MG63 (cell line): Measurements from ENCODE around the gene CEP63. TPM values are rescaled to one million over a fixed set of nuclear protein-coding genes. Genes with fewer than 3 reads are reported as not detected.

ENCODE experiments used
- DNase-seq: peaks from one replicate; pipeline ENCODE4 v3.0.0-alpha.2; 2020
- H3K27me3 ChIP-seq: fragments of 250-450 bp; sonication (Bioruptor Pico); 2 replicates; pipeline ENCODE4 v1.5.1; 2020; ENCODE audit warnings: mild to moderate bottlenecking, moderate library complexity
- H3K36me3 ChIP-seq: fragments of 250-450 bp; sonication (Bioruptor Pico); 2 replicates; pipeline ENCODE4 v1.5.1; 2020; ENCODE audit warnings: mild to moderate bottlenecking, moderate library complexity
- H3K4me3 ChIP-seq: fragments of 250-450 bp; sonication (Bioruptor Pico); 2 replicates; pipeline ENCODE4 v1.5.1; 2020; ENCODE audit warnings: mild to moderate bottlenecking, moderate library complexity
- H3K9me3 ChIP-seq: fragments of 250-450 bp; sonication (Bioruptor Pico); 2 replicates; pipeline ENCODE4 v1.5.1; 2020; ENCODE audit warnings: mild to moderate bottlenecking, moderate library complexity
- total RNA-seq: library from RNA; depleted of rRNA; stranded (reverse); fragments of >200 nt; shearing (Covaris generic); gene quantifications from 2 replicates; pipeline ENCODE4 v1.2.3, GENCODE V29; 2014; ENCODE audit warnings: low replicate concordance

CEP63 gene
- total RNA-seq, 1 experiment from 2014 or later = 15.3 TPM

GRCh38 chr3:134606033-134607025, 120.5 kb downstream of the CEP63 start:
- Histone ChIP-seq H3K9me3 (no peaks in the 10 kb centered on the region), H3K36me3 (no peaks in the 10 kb centered on the region), H3K27me3 (no peaks in the 10 kb centered on the region), H3K4me3 (no peak overlapping the region)
- no peak for DNase-seq

GRCh38 chr3:134607054-134608022, 121.5 kb downstream of the CEP63 start:
- no peaks in the 10 kb centered on the region for H3K9me3 ChIP-seq
- H3K4me3 ChIP-seq = no peak overlapping the region
- H3K36me3 ChIP-seq = no peaks in the 10 kb centered on the region
- no peaks in the 10 kb centered on the region for H3K27me3 ChIP-seq
- no peak for DNase-seq

- no peak for DNase-seq
- H3K27me3 ChIP-seq = no peaks in the 10 kb centered on the region
- H3K9me3 ChIP-seq = no peaks in the 10 kb centered on the region
- H3K36me3 ChIP-seq = no peaks in the 10 kb centered on the region
- H3K4me3 ChIP-seq = no peak overlapping the region
Observed at GRCh38 chr3:134608023-134608770, 122.3 kb downstream of the CEP63 start.

DNA sequence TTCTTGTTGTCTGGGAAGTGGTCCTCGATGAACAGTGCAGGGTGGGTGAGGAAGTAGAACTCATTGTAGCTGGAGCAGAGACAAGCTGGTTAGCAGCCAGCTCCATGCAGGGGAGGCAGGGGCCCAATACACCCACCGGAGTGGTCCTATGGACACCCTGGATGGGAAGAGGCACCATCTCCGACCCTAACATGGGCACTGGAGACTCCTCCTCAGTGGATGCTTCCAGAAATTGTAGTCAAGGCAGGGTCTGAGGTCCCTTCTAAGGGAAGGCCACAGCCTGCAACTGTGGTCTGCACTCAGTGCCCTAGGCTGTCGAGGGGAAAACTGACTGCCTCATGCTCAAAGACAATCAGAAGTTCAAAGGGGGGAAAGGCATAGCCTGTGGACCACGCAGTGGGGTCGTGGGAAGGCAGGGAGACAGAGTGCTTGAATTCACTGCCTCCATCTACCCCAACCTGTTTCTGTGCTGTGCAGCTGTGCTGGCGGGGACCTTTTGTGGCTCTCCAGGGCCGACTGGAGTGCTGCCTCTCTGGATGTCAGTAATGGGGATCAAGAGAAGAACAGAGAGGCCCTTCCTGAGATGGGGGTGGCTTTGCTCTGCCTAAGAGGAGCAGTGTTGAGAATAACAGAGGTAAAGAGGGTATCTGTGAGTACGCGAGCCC, 123.0 kb downstream of the CEP63 start:
- H3K36me3 ChIP-seq = no peaks in the 10 kb centered on the region
- H3K27me3 ChIP-seq = no peaks in the 10 kb centered on the region

DNA sequence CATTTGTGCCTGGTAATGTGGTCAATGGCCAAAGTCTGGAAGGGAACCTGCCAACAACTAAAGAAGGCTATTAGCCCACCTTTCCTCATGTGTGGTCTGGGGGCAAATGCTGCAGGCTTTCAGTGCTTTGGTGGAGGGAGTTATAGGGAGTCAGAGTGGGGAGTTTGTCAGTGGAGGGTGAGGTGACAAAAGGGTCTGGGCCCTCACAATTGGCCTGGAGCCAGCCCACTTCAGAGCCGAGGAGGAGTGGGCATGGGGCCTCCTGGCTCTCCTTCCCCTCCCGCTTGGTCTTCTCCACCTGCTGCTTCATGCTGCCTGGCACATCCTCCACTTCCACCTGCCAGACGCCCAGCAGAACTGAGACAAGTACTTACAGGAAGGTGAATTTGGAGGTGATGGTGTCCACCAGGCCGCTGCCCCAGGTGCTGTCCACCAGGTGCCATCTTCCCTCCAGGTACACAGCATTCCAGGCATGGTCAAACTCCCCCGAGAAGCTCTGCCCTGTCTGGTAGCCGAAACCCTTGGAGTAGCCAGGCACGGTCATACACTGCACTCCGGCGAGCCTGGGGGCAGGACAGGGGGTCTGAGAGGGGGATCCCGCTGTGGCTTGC, 124.1 kb downstream of the CEP63 start:
- no peak for DNase-seq
- no peak overlapping the region for H3K4me3 ChIP-seq
- no peaks in the 10 kb centered on the region for H3K36me3 ChIP-seq
- H3K27me3 ChIP-seq = no peaks in the 10 kb centered on the region
- H3K9me3 ChIP-seq = no peaks in the 10 kb centered on the region

More for the DNA sequence above, 123.0 kb downstream of the CEP63 start:
- no peak overlapping the region for H3K4me3 ChIP-seq
- no peaks in the 10 kb centered on the region for H3K9me3 ChIP-seq
- no peak for DNase-seq

DNA sequence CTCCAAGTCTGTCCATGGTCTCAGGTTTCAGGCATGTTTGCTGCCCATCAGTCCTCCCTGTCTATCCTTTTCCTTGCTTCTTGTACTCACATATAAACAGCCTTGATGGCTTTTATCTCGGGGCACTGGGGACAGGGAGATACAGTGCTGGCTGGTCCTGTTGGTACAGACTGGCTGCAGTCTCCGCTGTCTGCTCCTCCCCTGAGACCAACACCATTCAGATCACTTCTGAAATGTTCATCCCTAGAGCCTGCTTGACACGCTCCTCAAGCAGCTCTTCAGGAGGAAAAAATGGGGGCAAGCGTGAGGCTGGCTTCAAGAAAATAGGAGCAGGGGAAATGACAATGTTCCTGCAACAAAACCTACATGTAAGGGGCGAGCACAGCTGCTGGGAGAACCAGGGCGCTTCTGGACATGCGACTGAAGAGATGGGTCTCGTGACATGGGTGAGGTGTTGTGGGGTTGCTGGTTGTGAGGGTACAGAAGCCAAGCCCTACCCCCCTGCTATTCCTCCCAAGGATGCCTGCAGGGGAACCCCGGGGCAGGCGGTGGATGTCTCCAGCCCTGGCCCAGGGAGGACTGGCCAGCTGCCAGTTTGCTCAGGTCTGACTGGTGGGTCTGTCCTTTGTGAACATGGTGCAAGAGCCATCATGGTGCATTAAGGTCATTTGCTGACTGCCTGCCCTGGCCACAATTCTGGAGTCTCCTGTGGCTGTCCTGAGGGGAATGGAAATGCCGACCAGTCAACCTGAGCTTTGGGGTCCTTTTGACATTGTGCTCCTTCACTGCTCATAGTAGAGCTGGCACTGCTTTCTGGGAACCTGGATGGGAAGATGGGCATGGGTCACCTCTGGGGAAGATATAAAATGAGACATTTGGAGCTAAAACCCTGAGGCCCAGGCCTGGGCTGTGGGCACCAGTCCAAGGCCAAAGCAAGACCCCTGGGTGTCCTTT, 124.9 kb downstream of the CEP63 start:
- Histone ChIP-seq H3K27me3 (no peaks in the 10 kb centered on the region), H3K9me3 (no peaks in the 10 kb centered on the region), H3K36me3 (no peaks in the 10 kb centered on the region), H3K4me3 (no peak overlapping the region)
- no peak for DNase-seq

DNA sequence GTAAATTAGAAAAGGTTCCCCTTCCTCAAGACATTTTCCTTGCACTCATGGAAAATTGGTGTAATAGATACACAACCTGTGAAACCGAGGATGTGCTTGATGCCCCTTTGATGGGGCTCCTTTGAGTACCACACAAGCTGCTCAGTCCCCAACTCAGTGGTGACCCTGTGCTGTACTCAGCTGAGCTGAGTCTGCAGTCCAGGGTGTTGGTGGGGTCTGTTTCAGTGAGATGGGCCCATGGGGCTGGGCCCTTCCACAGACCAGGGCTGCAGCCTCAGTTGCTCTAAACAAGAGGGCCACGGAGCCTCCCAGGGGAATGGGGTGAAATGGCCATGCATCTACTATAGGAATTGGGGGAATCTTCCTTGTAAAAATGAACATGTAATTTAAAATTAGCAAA, 125.7 kb downstream of the CEP63 start:
- Histone ChIP-seq H3K36me3 (no peaks in the 10 kb centered on the region), H3K9me3 (no peaks in the 10 kb centered on the region), H3K4me3 (no peak overlapping the region), H3K27me3 (no peaks in the 10 kb centered on the region)
- no peak for DNase-seq

GRCh38 chr3:134613006-134613520, 127.2 kb downstream of the CEP63 start:
- Histone ChIP-seq H3K9me3 (no peaks in the 10 kb centered on the region), H3K36me3 (no peaks in the 10 kb centered on the region), H3K27me3 (no peaks in the 10 kb centered on the region), H3K4me3 (no peak overlapping the region)
- DNase-seq = no peak

DNA sequence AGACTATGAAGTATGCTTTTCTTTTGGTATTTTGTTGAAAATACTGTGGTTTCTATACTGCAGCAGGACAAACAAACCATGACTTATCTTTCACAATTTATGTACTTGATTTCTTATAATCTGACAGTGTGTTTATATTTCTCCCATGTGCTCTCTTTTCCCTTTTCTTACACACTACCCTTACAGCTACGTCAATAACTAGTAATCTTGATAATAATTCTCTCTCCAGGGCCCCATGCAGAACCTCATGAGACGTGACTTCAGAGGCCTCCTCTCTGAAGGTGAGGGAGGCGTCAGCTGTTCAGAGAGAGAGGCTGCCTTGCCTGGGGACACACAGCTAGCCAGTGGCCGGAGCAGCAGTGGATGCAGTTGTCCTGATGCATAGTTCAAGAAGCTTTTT, 129.1 kb downstream of the CEP63 start:
- no peak for DNase-seq

DNA sequence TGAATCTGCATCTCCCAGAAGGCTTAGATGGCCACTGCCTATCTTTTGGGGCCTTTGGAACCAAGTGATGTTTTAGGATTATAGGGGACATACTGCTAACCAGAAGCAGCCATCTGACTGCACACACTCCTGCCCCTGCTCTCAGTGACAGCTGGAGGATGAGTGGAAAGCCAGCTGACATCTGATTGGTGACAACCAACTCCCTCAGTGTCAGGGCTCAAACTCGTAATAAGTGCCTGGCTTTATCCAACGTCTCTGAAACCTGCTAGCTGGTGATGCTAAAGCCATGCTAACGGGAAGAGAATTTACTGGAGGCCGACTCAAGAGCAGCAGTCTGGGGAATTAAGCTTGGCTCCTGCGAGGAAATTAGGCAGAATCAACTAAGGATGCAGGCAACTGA, 129.9 kb downstream of the CEP63 start:
- DNase-seq = no peak
- Histone ChIP-seq H3K4me3 (no peak overlapping the region), H3K9me3 (no peaks in the 10 kb centered on the region), H3K36me3 (no peaks in the 10 kb centered on the region), H3K27me3 (no peaks in the 10 kb centered on the region)

More for the DNA sequence above, 129.1 kb downstream of the CEP63 start:
- no peak overlapping the region for H3K4me3 ChIP-seq
- H3K27me3 ChIP-seq = no peaks in the 10 kb centered on the region
- H3K9me3 ChIP-seq = no peaks in the 10 kb centered on the region
- no peaks in the 10 kb centered on the region for H3K36me3 ChIP-seq

DNA sequence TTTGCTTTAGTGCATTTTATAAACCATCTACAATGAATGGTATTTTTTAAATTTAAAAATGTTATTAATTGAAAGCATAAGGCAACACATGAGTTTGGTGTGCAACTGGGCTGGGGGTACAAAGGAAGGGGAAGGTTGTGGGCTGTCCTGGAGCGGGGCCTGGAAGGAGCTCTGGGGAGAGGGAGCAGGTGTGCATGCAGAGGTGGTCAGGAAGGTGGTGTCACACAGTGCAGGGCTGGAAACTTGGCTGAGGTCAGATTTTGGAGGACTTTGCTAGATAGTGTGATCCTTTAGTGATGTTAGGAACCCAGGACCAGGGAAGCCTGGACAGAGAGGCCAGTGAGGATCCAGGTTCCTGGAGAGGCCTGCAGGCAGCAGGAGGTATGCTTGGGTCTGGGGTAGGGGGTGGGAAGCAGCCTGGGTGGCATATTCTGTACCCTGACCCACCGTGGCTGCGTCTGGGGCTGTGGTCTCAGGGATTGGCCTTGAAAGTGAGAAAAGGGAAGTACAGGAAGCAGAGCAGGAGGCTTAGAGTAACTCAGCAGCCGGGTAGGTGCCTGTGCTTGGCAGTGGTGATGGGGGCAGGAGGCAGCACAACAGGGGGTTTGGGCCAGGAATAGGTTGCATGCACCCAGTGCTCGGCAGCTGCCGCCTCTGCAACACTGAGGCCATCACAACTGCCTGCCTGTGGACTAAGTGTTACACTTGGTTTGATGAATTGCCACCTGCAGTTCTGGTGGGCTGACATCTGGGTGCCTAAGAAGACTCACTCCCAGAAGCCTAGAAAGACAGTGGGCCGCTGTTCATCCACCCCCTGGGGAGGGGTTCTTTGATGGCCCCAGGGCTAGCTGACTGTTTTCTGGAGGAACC, 132.0 kb downstream of the CEP63 start:
- Histone ChIP-seq H3K4me3 (no peak overlapping the region), H3K27me3 (no peaks in the 10 kb centered on the region), H3K9me3 (no peaks in the 10 kb centered on the region), H3K36me3 (no peaks in the 10 kb centered on the region)
- DNase-seq = no peak

GRCh38 chr3:134618478-134619300, 132.8 kb downstream of the CEP63 start:
- no peak overlapping the region for H3K4me3 ChIP-seq
- H3K9me3 ChIP-seq = no peaks in the 10 kb centered on the region
- DNase-seq = no peak
- no peaks in the 10 kb centered on the region for H3K36me3 ChIP-seq
- no peaks in the 10 kb centered on the region for H3K27me3 ChIP-seq

DNA sequence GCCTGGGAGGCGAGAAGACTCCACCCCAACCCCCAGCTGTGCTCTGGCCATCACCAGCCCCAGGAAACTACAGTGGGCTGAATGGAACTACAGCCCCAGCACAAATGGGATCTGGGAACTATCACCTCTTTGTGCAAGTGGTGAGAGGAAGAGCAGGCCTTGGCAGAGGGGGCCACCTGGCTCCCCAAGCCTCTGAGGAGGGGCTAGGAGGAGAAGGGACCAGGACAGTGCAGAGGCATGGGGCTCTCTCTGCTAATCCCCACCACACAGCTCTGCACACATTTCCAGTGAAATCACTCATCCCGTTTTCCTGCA, 133.4 kb downstream of the CEP63 start:
- no peaks in the 10 kb centered on the region for H3K27me3 ChIP-seq
- no peaks in the 10 kb centered on the region for H3K36me3 ChIP-seq
- DNase-seq = no peak
- no peaks in the 10 kb centered on the region for H3K9me3 ChIP-seq
- no peak overlapping the region for H3K4me3 ChIP-seq
